Measurements from ENCODE around the gene PNMA6F.
"Not testable (repeated sequence)": the region's sequence is repeated elsewhere in the genome, so short reads cannot be mapped to it uniquely, and the experiment has no call there.

The PNMA6F gene

DNA sequence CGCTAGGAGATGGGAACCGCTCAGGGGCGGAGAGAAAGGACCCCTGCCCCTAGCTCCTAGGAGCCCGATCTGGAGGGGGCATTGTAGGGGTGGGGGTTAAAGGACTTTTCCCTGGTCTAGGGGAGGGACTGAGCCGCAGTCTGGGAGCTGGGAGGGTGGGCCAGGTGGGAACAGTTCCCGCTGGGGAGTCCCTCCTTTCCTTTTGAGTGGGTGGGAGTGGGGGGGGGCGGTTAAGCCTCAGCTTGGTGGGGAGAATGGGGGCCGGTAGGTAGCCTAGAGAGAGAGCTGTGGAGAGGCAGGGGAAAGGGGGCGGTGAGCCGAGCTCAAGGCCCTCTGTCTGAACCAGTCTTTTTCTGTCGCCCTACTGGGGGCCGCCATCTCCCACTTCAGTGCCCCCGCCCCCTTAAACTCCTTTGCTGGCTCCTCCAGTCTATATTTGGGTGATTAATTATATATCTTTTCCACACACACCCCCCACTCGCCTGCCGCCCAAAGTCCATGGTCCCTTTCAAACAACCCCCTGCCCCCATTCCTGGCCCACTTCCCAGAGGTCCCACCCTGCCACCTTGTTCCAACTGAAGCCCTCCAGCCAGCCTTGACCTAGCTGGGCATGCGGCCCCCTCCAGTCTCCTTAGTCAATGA is 13.2 kb upstream of the PNMA6F start:
- no peak for DNase-seq

- DNase-seq: peak; percentile 76
These were observed 12.5 kb upstream of the PNMA6F start, which contains the start of gene ZNF275 for GRCh38 chrX:153333821-153334653. Gene ZNF275 (plus strand): TSS chrX:153334153. CDS start chrX:153336680, 2,527 bp downstream.

- peak; percentile 76 for DNase-seq
These were observed 11.7 kb upstream of the PNMA6F start for GRCh38 chrX:153333266-153333665.

GRCh38 chrX:153327561-153327960 is 6.0 kb upstream of the PNMA6F start:
- no peak for DNase-seq

DNA sequence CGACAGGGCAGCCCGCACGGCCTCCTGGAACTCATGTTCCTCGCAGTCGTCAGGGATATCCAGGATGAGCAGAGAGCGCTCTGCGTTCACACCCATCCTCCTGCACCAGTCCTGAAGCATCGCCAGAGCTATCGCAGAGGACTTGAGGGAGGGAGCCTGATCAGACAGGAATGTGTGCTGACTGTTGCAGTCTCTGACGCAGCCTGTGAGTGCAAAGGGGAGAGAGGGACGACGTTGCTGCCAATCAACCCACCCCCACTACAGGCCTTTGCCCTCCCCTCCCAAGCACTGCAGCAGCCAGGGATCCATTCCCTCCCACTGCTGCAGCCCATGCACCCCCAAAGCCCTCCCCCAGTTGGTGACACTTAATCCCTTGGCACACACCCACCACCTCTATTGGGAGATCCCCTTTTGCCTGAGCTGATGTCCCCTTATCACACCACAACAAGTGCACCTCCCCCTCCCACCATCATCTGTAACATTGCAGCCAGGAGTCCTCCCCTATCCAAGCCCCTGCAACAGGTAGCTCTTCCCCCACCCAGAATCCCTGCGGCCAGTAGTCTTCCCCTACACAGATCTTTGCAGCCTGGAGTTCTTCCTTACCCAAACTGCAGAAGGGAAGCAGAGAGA is 897 bp downstream of the PNMA6F start:
- DNase-seq: no peak

GRCh38 chrX:153320047-153320443 is 1.5 kb downstream of the PNMA6F start:
- DNase-seq: not testable (repeated sequence)

DNA sequence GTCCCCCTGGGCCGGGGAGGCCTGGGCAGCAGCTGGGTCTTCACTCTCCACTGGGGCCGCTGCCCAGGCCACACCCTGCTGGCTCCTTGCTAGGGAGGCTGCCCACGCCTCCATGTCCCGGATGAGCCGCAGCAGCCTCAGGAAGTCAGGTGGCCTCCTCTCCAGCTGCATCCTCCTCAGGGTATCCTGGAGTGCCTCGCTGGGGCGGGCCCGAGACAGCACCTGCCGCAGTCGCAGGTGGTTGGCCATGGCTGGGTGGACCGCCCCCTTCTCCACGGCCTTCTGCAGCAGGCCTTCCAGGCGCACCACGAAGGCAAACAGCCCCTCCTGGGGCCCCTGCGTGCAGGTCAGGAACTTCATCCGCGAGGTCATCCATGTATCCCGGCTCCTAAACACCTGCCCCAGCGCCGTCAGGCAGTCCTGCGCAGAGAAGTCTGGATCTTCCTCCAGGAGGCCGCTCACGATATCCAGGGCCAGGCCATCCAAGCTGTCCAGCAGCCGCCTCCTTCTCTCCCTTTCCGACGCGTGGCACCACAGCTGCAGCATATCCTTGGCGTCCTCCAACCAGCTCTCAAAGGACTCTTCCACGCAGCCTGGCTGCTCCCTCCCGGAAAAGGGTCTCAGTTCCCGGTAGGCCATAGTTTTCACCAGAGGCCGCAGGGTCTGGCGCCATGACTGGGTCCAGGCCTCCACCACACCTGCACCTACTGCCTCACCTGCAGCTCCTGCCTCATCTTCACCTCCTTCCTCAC is 2.1 kb downstream of the PNMA6F start:
- DNase-seq: no peak

GRCh38 chrX:153318811-153319210 is 2.8 kb downstream of the PNMA6F start:
- no peak for DNase-seq

GRCh38 chrX:153317996-153318722 is 3.4 kb downstream of the PNMA6F start:
- no peak for DNase-seq

GRCh38 chrX:153317306-153317705 is 4.3 kb downstream of the PNMA6F start:
- no peak for DNase-seq

GRCh38 chrX:153312842-153313241 is 8.7 kb downstream of the PNMA6F start:
- DNase-seq: no peak

- DNase-seq: no peak
These were observed 9.5 kb downstream of the PNMA6F start for GRCh38 chrX:153312041-153312440.

DNA sequence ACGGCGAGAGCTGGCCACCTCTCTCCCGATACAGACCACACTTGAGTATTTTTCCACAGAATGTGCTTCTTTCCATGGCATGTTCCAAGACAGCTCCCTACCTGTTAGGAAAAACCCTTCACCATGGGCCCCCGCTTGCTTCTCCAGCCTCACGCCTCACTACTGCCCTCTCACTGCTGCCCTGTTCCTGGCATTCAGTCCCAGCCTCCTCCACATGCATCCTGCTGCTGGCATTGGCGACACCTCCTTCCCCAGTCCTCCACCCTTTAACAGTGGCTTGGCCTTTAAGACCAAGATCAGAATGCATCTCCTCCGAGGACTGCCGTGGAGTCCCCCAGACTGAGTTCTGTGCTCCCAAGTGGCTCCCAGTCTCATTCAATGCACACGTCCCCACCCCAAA is 10.7 kb downstream of the PNMA6F start:
- DNase-seq: no peak

DNA sequence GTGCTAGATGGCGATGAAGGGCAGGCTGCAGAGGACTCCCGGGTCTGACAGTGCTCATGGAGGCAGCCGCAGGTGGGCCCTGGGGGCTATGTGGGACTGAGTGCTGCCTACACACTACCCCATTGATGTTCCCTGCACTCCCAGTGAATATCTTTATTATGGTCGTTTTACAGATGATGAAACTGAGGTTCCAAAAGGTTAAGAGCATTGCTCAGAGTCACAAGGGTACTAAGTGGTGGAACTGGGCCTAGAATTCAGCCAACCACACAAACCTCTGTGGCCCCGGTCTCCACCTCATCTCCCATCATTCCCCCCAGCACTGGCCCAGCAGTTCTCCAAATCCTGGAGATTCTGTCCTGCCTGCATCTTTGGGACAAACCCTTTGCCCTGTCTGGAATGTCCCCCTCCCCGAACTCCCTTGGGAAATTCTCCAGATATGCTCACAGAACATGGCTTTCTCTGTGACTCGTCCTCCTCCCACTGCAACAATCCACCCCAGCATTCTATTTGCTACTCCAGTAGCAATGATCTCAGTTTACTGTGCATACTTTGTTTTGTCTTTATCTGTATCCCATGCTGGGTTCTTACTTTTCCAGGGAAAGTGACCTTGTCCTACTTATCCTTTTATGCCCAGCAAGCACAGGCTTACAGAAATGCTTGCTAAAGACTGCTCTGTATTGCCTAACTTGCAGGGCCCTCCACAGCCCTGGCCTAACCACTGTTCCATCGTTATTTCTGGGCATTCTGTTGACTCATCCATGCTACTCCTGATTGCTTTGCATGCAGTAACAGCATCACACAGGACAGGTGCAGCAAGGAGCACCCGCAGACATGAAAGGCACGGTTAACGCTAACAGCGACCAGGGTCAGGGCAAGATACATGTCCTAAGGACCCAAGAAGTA is 14.0 kb downstream of the PNMA6F start:
- DNase-seq: no peak

DNA sequence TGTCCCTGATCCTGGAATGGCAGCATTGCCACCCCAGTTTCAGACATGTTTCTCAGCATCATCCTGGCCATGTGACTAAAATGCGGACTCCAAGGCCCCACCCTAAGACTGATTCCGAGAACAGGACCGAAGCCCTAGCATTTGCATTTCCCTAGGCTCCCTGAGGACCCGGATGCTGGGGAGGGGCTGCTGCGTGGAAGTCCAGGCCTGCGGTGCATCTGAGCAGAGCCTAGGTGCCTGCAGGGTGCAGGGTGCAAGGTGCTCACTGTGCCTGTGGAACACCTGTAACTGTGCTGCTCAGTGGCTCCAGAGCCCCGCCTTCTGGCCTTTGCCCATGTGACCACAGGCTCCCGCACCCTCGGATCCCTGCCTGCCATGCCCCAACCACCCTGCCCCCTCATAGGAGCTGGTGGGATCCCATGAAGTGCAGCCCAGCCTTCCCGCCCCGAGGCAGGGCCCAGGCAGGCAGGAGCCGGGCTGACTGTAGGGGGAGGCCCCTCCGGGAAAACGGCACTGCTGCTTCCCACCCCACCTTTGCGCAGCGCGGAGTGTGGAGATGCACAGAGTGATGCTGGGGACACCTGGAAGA is 14.9 kb downstream of the PNMA6F start:
- no peak for DNase-seq

DNA sequence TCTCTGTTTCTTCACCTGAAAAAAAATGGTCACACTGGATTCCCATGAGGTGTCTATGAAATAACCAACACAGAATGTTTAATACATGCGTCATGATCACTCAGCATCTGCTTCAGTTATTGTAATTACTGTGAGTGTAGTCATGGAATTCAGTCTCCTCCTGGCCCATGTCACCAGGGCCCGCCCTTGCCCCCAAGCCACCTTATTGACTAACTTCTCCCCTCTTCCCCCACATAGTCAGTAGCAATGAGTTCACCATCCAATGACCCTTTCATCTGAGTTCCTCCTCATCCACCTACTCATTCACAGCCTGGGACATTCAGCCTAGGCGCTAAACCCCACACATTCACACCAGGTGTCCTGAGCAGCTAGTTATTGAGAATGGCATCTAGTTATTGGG is 15.6 kb downstream of the PNMA6F start:
- no peak for DNase-seq

DNA sequence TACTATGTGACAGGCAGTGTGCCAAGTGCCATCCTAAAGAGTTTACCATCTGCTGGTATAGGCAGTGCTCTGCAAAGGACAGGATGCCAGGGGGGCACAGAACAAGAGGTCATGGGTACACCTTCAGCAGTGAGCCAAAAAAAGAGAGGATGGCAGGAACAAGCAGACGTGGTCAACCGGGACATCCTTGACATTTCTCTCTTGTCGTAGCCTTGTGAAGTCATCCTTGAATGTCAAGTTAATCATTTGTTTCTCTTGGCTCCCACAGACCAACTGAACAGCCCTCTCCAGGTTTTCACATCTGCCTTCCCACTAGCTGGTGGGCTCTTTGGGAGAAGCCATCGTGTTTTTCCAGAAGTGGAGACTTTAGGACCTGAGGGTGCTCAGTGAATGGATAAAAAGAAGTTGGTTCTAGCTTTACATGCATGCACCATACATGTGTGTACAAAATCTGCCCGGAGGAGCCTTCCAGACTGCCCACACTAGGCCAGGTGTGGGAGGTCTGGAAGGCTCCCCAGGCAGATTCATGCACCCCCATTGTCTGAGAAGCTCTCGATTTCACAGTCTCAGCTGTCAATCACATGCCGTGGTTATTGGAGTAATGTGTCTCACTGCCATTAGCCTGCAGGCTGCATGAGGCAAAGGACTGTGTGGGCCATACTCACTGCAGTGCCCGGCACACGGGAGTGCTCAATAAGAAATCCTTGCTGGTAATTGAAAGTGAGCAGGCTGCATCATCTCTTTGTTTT is 16.4 kb downstream of the PNMA6F start:
- no peak for DNase-seq

- DNase-seq: no peak
These were observed 18.0 kb downstream of the PNMA6F start for GRCh38 chrX:153303276-153304262.

GRCh38 chrX:153302796-153303195 is 18.8 kb downstream of the PNMA6F start:
- DNase-seq: no peak

Measured in fibroblast of skin of right quadriceps (primary cell).